HG03064 (cell line): ENCODE results near the gene LEF1.

ENCODE experiments used
- ATAC-seq: cut with Tn5 transposase; IDR thresholded peaks from one replicate; pipeline ENCODE4 v1.9.1; 2021; ENCODE audit warnings: low read depth; ENCODE audit not compliant: unreplicated experiment

The LEF1 gene

GRCh38 chr4:108180513-108180912, 11.8 kb upstream of the LEF1 start:
- ATAC-seq = no peak

DNA sequence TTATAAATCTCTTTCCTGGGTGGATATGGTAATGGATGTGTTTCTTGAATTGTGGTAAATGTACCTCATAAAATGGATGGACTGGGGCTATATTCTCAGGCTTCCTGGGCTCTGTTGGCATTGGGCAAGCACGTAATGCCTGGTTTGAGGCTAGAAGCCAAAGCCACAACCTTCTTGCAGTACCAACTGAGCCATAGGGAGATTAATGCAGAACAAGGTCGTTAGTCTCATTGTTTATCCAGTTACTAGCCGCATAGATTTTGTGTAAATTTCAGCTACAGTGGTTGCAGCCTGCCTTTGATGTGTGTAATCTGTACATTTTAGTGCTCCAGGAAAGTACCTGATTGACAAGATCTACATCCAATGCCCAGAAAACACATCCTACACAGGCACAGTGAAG, 7.2 kb upstream of the LEF1 start:
- no peak for ATAC-seq

- no peak for ATAC-seq
Measured at GRCh38 chr4:108174856-108175255, 6.1 kb upstream of the LEF1 start.

DNA sequence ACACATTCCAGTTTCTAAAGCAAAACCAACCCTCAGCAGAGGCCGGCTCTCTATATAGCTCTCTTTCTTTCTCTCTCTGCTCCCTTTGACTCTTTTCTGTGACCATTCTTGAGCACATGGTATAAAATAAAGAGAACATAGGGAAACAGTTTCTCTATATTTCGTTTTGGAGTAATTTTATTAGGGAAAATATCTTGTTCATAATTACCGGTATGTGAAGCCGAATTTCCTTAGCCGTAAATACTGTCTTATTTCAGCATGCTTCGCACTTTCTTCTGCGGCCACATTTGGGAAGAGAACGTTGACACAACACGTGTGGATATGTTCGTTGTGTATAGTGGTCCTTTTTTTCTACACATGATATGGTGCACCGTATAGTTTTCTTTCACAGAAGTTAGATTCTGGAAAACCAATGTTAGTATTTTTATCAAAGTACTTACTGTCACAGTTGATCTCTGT, 4.9 kb upstream of the LEF1 start:
- ATAC-seq = no peak

DNA sequence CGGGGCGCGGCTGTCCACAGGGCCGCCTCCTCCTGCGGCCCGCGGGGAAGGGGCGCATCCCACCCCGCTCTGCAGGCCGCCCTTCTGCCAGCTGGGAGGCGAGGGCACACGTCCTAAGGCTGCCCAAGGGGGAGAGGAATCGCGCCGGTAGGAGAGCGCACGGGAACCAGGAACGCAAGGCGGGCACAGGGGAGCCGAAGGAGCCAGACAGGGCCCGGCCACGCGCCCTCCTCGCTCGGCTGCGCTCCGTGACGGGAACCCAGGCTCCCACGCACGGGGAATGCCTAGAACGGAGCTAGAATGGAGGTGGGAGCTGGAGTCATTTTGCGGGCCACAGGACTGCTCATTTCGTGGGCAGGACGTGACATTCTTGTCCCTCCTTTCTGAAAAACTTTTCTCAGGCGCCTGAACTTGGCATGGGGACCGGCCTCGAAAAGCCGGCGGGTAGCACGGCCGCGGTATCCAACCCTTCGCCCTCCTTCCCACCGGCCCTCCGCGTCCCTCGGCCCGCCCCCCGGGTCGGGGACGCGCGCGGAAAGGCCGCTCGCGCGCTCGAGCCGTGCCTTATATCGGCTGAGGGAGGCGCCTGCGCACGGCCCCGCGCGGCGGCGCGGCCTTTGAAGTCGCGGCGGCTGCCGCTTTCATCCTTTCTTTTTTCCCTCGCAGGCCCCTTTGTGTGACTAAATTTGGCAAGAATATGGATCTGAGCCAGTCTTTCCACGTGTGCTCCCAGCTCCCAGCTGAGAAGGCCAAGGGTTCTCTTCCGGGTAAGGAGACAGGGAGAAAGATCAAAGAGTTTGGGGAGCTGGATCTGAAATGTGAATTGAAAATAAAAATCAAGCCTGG, 4.2 kb upstream of the LEF1 start:
- ATAC-seq = peak; percentile 53

DNA sequence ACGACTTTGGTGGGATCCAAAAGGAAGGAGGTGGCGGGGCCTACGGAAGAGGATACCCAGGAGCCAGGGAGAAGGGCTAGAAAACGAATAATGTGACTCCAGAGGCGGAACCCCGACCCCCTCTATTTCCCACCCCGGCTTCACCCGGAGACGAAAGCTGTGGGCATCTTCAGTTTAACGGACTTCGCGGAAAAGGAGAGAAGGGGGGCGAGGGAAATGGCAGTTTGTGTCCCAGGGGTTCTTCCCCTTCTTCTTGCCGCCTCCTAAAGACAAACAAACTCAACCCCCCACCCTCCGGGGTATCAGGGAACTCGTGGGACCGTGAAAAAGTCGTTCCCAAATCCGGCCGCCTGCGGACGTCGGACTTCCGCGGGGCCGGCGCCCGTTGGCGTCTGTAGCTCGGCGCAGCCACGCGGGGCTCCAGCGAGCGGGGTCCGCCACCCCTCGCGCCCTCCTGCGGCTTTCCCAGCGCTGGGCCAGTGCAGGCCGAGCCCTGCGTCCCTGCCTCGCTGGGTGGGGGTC, 3.6 kb upstream of the LEF1 start:
- peak; percentile 15 for ATAC-seq

DNA sequence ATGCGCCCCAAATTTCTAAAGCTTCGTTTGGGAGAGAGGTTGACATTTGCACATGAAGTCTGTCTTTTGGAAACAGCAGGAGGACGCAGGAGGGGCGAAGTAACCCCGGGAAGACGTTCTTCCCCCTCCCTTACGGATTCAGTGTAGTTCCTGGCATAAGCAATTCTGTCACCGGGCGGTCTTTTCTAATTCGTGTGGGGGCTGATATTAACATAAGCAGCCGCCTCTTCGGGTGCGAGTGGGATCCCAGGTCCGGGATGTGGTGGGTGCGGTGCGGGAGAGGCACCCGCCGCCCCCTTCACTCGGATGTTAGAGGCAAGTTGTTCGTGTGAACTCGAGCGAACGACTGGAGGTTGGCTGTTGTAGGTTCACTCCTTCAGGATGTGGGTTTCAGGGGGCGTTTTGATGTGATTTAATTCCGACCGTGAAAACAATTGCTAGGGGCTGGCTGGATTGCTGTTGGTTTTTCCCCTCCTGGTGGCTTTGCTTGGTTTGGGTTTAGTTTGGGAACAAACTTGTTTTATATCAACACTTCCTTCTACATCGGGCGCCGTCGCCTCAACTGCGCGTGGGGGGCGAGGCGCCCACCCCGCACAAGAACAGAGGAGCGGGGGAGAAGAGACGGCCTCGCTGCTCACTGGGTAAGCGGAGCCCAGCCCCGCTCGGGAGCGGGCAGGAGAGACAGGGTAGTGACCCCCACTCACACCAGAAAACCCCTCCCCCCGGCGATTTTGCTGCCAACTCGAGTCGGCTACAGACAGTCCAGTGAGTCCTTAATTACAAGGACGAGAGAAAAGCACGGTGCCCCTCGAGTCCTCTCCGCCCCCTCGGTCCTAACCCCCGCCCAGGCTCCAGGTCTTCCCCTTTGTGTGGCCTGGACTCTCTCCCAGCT, 2.9 kb upstream of the LEF1 start:
- no peak for ATAC-seq

DNA sequence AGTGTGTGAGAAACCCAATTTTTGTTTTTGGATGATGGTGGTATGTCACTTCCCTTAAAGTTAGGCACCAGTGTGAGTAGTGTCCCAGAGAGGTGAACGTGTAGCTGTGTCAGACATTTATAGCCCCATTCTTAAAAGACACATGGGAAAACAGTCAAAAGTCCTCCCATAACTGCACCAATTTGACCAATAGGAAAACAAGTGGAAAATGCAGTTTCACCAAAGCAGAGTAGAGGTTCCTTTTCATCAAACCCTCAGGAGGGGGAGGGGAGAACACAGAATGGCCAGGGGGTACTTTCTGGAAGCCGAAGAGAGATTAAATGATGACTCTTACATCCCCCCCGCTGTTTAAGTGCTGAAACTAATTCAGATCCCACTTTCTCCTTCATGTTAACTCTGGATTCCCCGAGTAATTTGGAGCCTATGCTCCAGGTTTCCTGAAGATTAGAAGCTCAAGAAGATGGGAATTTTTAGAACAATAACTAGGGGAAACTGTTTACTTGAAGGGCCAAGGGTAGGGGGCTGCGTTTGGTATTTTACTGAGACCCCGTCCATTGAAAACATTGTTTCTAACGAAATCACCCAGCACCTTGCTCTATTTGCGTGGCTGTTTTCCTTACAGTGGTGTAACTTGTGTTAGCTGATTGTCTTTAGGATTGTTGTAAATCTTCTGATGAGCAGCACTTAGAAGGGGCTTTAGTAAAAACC, 2.1 kb upstream of the LEF1 start:
- no peak for ATAC-seq

DNA sequence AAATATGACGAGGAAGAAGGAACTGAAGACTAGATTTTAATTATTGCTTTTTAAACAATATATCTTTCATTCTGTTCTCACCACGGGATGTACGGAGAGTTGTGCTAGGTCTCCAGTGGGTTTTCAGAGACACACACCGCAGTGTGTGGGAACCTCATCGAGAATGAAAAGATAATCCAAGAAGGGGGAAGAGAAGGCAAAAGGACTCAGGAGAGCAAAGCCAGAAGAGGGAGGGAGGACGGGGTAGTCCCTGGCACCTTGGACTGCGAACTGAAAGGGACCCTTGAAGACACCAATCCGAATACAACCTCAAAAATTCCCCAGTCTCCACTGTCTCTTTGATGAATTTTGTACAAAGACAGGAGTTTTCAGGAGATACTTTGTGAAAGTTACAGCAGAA, 932 bp upstream of the LEF1 start:
- no peak for ATAC-seq

DNA sequence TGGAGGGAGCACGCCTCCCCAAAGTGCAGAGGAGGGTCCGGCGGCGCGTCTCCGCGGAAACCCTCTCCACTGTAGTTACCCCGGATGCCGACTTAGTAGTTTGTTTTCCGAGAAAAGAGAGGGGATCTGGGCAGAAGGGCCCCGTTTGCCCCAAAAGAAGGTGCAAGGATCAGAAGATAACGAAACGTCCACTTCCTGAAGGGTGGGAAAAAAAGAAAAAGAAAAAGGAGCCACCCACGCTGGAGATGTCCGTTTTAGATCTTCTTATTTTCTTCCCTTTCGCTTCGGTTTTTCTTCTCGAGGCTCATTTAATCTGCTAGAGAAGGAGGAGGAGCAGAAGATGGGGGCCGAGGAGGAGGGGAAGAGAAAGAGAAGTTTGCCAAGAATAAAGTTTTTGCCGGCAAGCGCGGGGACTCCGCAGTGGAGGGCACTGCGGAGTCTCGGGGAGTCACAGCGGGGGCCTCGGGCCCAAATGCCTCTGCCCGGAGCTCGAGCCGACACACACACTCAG, 517 bp downstream of the LEF1 start:
- no peak for ATAC-seq

- ATAC-seq = no peak
Measured at GRCh38 chr4:108166441-108167315, 2.1 kb downstream of the LEF1 start.

GRCh38 chr4:108166038-108166437, 2.7 kb downstream of the LEF1 start:
- no peak for ATAC-seq

GRCh38 chr4:108165586-108165985, 3.1 kb downstream of the LEF1 start:
- ATAC-seq = no peak

DNA sequence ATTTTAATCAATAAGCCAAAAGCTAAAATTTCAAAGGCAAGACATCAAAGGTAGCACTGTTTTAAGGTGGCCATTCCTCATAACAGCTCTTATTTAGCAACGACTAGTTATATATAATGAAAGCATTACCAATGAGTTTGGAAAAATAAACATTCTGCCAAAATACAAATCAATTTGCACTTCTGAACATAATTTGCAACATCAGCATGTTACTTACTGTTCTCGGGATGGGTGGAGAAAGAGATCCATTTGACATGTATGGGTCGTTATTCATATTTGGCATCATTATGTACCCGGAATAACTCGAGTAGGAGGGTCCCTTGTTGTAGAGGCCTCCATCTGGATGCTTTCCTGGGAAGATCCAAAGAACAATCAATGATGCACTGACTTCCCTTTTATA, 5.4 kb downstream of the LEF1 start:
- ATAC-seq = no peak

- no peak for ATAC-seq
Measured at GRCh38 chr4:108160741-108161352, 7.9 kb downstream of the LEF1 start.

DNA sequence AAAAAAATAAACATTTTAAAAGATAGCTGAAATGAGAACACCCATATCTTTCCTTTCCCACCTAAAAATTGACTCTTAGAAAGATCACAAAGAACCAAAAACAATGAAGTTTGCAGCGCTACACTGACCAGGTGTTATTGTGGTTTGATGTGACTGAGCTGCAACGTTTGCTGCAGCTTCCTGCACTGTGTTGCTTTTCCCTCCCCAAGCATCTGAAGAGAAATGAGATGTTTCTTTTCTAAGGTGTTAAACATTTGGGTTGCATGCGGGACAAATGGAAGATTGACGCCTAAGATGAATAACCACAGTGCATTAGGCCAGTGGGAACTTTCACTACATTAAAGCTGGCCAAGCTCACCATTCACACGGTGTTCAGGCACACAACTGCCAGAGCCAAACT, 8.9 kb downstream of the LEF1 start:
- ATAC-seq = no peak

GRCh38 chr4:108157655-108158054, 11.1 kb downstream of the LEF1 start:
- no peak for ATAC-seq

GRCh38 chr4:108156391-108156790, 12.3 kb downstream of the LEF1 start:
- ATAC-seq = no peak

DNA sequence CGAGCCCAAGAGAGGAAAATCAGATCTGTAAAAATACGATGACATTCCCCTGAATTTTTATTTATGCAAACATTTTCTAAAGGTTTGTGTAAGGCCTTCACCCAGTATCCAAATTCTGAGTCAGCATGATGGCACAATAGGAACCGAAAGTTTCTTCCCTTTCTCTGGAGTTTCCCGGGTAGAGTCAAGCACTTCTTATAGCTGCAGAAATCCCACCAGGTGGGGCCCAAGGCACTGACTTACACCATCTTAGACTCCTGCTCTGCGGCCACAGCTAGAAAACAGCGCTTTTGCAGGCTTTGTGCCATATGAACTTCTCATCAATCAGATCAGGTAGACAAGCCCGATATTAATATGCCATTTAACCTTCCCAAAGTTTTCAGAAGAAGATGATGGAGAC, 13.4 kb downstream of the LEF1 start:
- ATAC-seq = no peak
